Measurements from ENCODE around the gene IQGAP2. TPM values are rescaled to one million over a fixed set of nuclear protein-coding genes. Genes with fewer than 3 reads are reported as not detected.
"Not testable (repeated sequence)": the region's sequence is repeated elsewhere in the genome, so short reads cannot be mapped to it uniquely, and the experiment has no call there.

Gene IQGAP2
- total RNA-seq, 1 donor from 2014 or later = 20.7 TPM

DNA sequence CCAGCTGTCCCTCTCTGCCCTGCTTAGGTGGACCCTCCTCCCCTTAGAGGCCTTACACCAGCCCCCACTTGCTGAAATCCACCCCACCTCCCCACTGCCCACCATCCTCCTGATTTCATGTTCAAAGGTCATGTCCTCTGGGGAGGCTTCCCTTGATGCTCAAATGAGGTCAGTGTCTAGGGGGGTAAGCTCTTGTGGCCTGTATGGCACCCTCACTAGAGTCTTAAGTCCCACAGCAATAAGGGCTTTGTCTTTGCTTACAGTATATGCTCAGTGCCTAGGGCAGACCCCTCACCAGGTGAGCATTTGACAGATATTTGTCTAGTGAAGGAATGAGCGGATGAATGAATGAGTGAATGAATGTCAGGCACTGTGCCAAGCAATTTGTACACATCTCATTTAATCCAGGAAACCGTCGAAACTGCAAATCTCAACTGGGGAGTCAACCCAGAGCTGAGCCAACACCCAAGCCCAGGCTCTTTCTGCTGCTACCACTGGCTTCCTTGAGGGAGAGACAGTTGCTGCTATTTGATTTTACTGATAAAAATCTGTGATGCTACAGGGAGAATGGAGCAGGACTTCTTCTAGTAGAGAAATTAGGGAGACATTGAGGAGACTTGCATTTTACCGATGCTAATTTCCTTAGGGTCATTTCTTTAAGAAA, 101.9 kb downstream of the IQGAP2 start:
- DNase-seq = no peak

DNA sequence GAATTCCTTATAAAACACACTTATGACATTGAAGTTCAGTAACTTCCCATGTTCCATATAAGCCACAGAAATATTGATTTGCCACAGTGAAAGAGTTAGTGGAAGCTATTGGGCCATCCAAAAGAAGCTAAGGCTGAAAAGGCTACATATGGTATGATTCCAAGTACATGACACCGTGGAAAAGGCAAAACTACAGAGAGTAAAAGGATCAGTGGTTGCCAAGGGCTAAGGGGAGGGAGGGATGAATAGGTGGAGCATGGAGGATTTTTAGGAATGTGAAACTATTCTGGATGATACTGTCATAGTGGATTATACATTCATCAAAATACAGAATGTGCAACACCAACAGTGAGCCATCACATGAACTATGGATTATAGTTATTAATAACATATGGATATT, 110.4 kb downstream of the IQGAP2 start:
- no peak for DNase-seq

GRCh38 chr5:76514292-76514691, 111.2 kb downstream of the IQGAP2 start:
- DNase-seq = no peak

- no peak for DNase-seq
Measured at GRCh38 chr5:76514713-76515112, 111.6 kb downstream of the IQGAP2 start.

DNA sequence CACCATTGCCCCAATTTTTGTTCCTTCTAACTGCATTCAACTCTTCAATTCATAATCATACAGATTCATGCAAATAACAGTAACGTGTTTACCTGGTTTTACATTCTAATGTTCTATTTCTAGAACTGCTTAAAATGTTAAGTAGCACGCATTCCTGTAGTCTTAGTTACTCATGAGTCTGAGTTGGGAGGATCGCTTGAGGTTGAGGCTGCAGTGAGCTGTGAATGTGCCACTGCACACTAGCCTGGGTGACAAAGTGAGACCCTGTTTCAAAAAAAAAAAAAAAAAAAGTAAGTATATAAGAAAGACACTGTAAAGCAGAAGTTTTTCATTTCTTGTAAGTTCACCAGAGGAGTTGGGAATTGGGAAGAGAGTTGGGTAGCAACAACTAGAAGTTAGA, 114.2 kb downstream of the IQGAP2 start:
- DNase-seq = no peak

GRCh38 chr5:76518246-76518645, 115.2 kb downstream of the IQGAP2 start:
- DNase-seq = not testable (repeated sequence)

DNA sequence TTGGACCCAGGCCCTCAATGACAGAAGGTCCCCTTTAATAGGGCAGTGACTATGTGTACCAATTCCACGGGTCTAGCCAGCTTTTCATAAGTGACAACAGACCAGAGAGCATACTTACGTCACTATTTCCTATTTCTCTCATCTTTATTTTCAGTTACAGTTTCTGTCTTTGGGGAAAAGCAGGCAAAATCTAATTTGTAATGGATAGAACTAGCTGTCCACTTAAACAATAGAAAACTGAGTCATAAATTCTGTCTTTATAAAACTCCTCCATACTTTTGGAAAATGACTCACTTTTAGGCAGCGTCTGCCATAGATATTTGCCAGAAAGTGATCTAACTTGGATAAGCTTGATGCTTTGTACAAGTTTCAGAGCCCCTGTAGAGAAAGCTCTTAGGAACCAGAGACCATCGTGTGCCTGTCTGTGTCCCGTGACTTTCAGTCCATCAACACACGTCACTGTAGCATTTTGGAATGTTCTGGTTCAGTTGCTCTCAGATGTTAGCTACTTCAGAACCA, 118.2 kb downstream of the IQGAP2 start:
- DNase-seq = no peak

DNA sequence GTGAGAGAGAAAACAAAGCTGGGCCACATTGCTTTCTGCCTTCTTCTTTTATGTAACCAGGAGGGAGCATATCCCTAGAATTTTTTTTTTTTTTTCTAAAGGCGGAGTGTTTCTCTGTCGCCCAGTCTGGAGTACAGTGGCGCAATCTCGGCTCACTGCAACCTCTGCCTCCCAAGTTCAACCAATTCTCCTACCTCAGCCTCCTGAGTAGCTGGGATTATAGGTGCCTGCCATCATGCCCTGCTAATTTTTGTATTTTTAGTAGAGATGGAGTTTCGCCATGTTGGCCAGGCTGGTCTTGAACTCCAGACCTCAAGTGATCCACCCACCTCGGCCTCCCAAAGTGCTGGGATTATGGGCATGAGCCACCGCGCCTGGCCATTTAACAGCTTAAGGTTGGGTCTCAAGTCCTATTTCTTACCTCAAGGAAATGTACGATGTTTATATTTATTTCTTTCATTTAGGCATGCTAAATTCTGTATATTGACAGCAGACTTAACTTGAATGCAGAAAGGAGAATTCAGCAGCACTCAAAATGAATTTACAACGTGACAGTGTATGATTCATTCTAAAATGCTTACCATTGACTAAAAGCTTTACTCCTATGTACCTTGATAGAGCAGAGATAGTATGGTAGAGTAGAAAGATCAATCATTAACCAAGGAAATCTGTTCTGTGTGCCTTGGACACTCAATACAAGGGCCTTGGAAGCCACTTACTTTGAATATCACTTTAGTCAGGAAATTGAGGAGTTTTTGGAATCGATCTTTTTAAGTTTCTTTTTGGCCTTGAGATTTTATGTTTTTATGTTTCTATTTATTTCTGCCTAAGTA, 119.2 kb downstream of the IQGAP2 start:
- DNase-seq = no peak

GRCh38 chr5:76524101-76524835, 121.2 kb downstream of the IQGAP2 start:
- no peak for DNase-seq

- DNase-seq = no peak
Measured at GRCh38 chr5:76524868-76525267, 121.8 kb downstream of the IQGAP2 start.

DNA sequence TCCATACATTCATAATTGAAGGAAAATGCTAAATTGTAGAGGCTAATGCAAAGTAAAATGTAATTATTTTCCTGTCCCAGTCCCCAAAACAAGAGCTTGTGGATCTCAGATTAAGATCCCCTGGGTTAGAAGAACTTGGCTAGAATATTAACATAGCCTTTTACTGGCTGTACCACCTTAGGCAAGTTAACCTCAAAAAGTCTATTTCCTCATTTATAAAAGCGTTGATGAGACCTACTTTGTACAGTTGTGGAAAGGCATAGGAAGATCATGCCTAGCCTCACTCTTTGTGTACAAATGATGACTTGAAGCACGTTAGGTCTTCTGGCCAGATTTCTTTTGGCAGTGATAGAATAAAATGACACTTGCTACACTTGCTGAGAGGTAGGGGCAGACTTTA, 122.9 kb downstream of the IQGAP2 start:
- DNase-seq = no peak

DNA sequence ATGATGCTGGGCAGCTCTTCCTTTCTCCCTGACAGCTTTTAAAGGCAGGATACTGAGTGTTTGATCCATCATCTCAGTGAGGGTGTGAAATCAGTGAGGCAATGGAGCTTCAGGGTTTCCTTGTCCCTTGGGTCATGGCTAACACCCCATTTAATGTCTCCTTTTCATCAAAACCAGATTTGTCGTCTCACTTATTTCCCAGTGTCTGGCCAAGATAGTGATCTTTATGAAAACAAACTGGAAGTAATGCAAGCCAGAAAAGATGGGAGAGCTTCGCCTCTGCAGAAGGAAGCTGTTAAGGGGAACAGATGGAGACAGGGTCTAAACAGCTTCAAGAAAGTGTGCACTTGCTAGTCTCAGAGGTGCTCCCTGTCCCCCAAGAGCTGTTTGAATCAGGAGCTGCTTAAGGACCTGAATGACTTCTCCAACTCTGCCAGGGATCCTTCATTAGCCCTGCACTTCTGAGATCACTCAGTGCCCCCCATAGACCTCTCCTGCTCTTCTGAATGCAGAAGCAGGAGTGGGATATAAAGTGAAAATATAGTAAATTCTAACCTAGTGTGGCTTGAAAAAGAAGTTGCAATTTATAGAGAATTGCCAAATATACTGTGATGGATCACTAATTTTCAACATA, 124.0 kb downstream of the IQGAP2 start:
- no peak for DNase-seq

DNA sequence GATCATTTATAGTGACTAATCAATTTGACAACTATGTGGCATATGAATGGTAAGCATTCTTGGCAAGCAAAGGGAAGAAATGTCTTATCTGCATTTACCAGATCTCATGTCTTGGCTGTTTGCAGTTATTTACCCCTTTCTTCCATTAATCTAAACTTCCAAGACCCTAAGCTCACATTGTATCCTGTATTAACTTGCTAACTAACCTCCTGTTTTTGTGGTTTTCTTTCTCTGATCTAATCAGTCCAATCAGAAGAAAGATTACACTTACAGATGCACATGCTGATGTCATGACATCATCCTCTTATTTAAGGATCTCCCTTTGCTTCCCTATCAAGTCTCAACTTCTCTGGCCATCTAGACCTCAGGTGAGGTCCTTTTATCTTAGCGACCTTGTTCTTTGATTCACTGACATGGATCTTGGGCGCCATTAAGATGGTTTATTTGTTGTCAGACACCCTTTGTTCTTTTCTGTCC, 124.6 kb downstream of the IQGAP2 start:
- no peak for DNase-seq

- no peak for DNase-seq
Measured at GRCh38 chr5:76528547-76529331, 125.7 kb downstream of the IQGAP2 start.

DNA sequence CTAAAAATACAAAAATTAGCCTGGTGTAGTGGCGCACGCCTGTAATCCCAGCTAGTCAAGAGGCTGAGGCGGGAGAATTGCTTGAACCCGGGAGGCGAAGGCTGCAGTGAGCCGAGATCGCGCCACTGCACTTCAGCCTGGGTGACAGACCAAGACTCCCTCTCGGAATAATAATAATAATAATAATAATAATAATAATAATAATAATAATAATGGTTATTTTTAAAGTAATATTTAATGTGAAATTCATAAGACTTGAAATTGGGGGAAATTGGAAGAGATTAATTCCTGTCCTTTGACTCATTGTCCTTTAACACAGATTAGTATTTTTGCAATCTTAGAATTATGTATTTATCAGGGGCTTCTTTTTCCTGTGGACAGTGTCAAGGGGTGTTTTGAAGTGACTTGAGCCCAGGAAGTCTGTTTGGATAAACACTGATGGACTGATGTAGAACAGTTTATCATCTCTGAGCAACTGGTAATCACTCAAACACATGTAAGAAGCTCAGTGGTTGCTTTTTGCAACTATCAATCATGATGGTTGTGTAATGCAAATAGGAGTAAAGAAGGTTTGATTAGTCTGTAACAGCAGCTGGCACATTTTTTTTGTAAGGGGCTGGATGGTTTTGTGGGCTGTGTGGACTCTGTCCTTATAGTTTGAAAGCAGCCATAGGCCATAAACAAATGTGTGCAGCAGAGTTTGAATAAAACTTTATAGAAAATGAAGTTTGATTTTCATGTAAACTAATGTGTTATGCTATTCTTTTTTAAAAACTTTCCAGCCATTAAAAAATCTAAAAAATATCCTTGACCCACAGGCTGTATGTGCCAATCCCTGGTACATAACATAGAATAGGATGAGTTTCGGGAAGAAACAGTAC, 126.6 kb downstream of the IQGAP2 start:
- no peak for DNase-seq

DNA sequence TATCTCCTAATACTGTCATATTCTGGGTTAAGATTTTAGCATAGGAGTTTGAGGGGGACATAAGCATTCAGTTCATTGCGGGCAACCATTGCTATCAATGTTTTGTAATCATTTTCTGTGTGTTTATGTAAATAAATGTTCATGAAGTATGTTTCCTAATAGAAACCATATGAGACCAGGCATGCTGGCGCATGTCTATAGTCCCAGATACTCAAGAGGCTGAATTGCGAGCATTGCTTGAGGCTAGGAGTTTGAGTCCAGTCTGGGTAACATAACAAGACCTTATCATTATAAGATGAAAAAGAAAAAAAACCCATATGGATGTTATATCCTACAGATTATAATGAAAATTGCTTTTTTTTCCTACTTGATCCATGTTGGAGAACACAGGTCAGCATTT, 129.0 kb downstream of the IQGAP2 start:
- no peak for DNase-seq

GRCh38 chr5:76532973-76533372, 129.9 kb downstream of the IQGAP2 start:
- no peak for DNase-seq

DNA sequence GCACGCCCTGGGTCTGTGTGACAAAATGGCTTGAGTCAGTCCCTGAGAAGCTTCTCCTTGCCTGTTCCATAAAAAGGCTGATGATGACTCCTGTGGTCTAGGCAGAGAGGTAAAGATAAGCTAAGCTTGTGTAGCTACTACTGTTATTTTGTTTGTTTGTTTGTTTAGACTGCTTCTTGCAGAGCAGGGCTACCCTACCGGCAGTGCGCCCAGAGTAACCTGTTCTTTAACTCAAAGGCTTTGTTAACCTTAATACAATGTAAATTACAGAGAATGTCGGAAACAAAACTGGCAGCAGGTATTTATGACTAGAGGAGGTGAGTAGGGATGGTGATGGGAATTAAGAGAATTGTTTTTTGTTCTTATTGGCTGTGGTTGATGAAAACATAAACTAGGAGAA, 132.5 kb downstream of the IQGAP2 start:
- DNase-seq = no peak

DNA sequence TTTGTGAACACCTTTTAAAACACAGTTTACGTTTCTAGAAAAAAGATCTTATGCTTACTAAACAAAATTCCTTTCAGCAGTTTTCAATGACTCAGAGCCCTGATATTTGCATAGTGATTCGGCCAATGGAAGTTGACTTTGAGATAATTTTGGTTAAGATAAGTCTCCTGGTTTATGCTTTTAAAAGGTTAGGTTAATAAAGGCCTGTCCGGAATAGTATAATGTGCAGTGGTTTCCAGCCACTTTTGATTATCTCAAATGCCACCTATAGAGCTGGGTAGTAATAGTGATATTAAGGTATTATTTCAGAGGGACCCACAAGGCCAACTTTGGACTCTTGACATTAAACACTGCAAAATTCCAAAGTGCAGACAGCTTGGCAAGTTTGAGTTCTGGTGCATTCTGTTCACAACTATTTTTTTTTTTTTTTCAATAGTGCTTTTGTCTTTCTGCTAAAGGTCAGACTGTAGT, 134.0 kb downstream of the IQGAP2 start:
- DNase-seq = no peak

- no peak for DNase-seq
Measured at GRCh38 chr5:76542241-76542640, 139.2 kb downstream of the IQGAP2 start.

Data from occipital lobe (tissue), 2 donors.